ENCODE measurements around the gene SERPINB5. TPM values are rescaled to one million over a fixed set of nuclear protein-coding genes. Genes with fewer than 3 reads are reported as not detected.

SERPINB5 gene
- polyA plus RNA-seq, 1 experiment = not detected

GRCh38 chr18:63523660-63524059 is 46.9 kb downstream of the SERPINB5 start:
- Histone ChIP-seq H3K27me3 (ENCODE audit: control insufficient read depth, insufficient read depth, low read length) (no peaks in the 10 kb centered on the region), H3K4me3 (ENCODE audit: low read depth, low read length) (no peak overlapping the region), H3K36me3 (ENCODE audit: control insufficient read depth, insufficient read depth, low read length) (no peaks in the 10 kb centered on the region)
- POLR2A ChIA-PET = no interaction called here
- no peak for TF ChIP-seq CTCF (IDR thresholded peaks at IDR 0.05; ENCODE audit: insufficient read depth, low read depth, low read length)
- DNase-seq (ENCODE audit: low read depth) = no peak
- CTCF ChIA-PET = interaction anchor here (1.1 to 3.4 kb wide), 4 partner anchors 10 to 322 kb away, joined by 3 to 19 read pairs (median 4); no protein-coding TSS in a partner anchor

- no peak for DNase-seq (ENCODE audit: low read depth)
- ChIA-PET CTCF (interaction anchor here (0.7 to 3.0 kb wide), 6 partner anchors 14 to 409 kb away, joined by 3 to 13 read pairs (median 4); no protein-coding TSS in a partner anchor), POLR2A (no interaction called here)
- Histone ChIP-seq H3K27me3 (ENCODE audit: control insufficient read depth, insufficient read depth, low read length) (peaks cover 2% of the 10 kb centered on the region; the same call in 1 of the 2 replicates), H3K36me3 (ENCODE audit: control insufficient read depth, insufficient read depth, low read length) (no peaks in the 10 kb centered on the region), H3K4me3 (ENCODE audit: low read depth, low read length) (no peak overlapping the region)
- TF ChIP-seq CTCF (IDR thresholded peaks at IDR 0.05; ENCODE audit: insufficient read depth, low read depth, low read length) = no peak
These were observed 50.5 kb downstream of the SERPINB5 start for GRCh38 chr18:63527251-63527650.

GRCh38 chr18:63528863-63529492 is 52.2 kb downstream of the SERPINB5 start:
- Histone ChIP-seq H3K4me3 (ENCODE audit: low read depth, low read length) (no peak overlapping the region), H3K36me3 (ENCODE audit: control insufficient read depth, insufficient read depth, low read length) (no peaks in the 10 kb centered on the region), H3K27me3 (ENCODE audit: control insufficient read depth, insufficient read depth, low read length) (peaks cover 2% of the 10 kb centered on the region; the same call in 1 of the 2 replicates)
- CTCF ChIA-PET = interaction anchor here (1.4 to 3.0 kb wide), 3 partner anchors 10 to 49 kb away, joined by 3 to 16 read pairs (median 13); no protein-coding TSS in a partner anchor
- TF ChIP-seq CTCF (IDR thresholded peaks at IDR 0.05; ENCODE audit: insufficient read depth, low read depth, low read length) = no peak
- POLR2A ChIA-PET = no interaction called here
- no peak for DNase-seq (ENCODE audit: low read depth)

GRCh38 chr18:63532471-63532870 is 55.7 kb downstream of the SERPINB5 start:
- no peak for TF ChIP-seq CTCF (IDR thresholded peaks at IDR 0.05; ENCODE audit: insufficient read depth, low read depth, low read length)
- ChIA-PET CTCF (interaction anchor here (1.2 kb wide), 1 partner anchor 26 kb away, joined by 3 read pairs; no protein-coding TSS in a partner anchor), POLR2A (no interaction called here)
- Histone ChIP-seq H3K36me3 (ENCODE audit: control insufficient read depth, insufficient read depth, low read length) (no peaks in the 10 kb centered on the region), H3K4me3 (ENCODE audit: low read depth, low read length) (no peak overlapping the region), H3K27me3 (ENCODE audit: control insufficient read depth, insufficient read depth, low read length) (peaks cover 2% of the 10 kb centered on the region; the same call in 1 of the 2 replicates)
- no peak for DNase-seq (ENCODE audit: low read depth)

GRCh38 chr18:63534615-63535014 is 57.9 kb downstream of the SERPINB5 start:
- Histone ChIP-seq H3K36me3 (ENCODE audit: control insufficient read depth, insufficient read depth, low read length) (no peaks in the 10 kb centered on the region), H3K4me3 (ENCODE audit: low read depth, low read length) (no peak overlapping the region), H3K27me3 (ENCODE audit: control insufficient read depth, insufficient read depth, low read length) (peaks cover 2% of the 10 kb centered on the region; the same call in 1 of the 2 replicates)
- ChIA-PET CTCF (interaction anchor here (1.3 to 2.2 kb wide), 2 partner anchors 8 to 44 kb away, joined by 3 to 6 read pairs; no protein-coding TSS in a partner anchor), POLR2A (no interaction called here)
- TF ChIP-seq CTCF (IDR thresholded peaks at IDR 0.05; ENCODE audit: insufficient read depth, low read depth, low read length) = no peak
- no peak for DNase-seq (ENCODE audit: low read depth)

Data from BJ (cell line).